SK-N-SH treated with all-trans-retinoic acid at 6 μM for 48 hours (cell line): ENCODE results near the gene OAS1.

Source experiments
- ATAC-seq: fragments of 200-7000 bp; cut with Tn5 transposase; 3 replicates; pipeline ENCODE4 v1.9.1; 2020; ENCODE audit warnings: mild to moderate bottlenecking, moderate library complexity
- ARNTL ChIP-seq: fragments of 450-650 bp; formaldehyde crosslinking; IDR thresholded peaks from 2 replicates; pipeline ENCODE4 v1.5.0; 2020; ENCODE audit warnings: low read depth, mild to moderate bottlenecking, moderate library complexity, borderline replicate concordance
- BACH2 ChIP-seq: fragments of 250-450 bp; sonication (Bioruptor Pico); IDR thresholded peaks from 2 replicates; pipeline ENCODE4 v1.9.0; 2021; ENCODE audit warnings: mild to moderate bottlenecking, borderline replicate concordance
- CREB5 ChIP-seq: fragments of 250-450 bp; sonication (Bioruptor Pico); IDR thresholded peaks from 2 replicates; pipeline ENCODE4 v1.5.1; 2020; ENCODE audit warnings: low read depth, mild to moderate bottlenecking, moderate library complexity
- CSDC2 ChIP-seq: fragments of 250-450 bp; sonication (Bioruptor Pico); IDR thresholded peaks from 2 replicates; pipeline ENCODE4 v1.5.0; 2020; ENCODE audit warnings: mild to moderate bottlenecking, moderate library complexity
- CSRNP3 ChIP-seq: fragments of 250-450 bp; sonication (Bioruptor Pico); IDR thresholded peaks from 2 replicates; pipeline ENCODE4 v1.5.1; 2021; ENCODE audit warnings: mild to moderate bottlenecking, moderate library complexity
- ESRRG ChIP-seq: fragments of 250-450 bp; sonication (Bioruptor Pico); IDR thresholded peaks from 2 replicates; pipeline ENCODE4 v1.6.1; 2021; ENCODE audit warnings: mild to moderate bottlenecking
- GLIS3 ChIP-seq: fragments of 250-450 bp; sonication (Bioruptor Pico); IDR thresholded peaks from 2 replicates; pipeline ENCODE4 v1.5.0; 2020; ENCODE audit warnings: mild to moderate bottlenecking, moderate library complexity
- ISL1 ChIP-seq: fragments of 250-450 bp; sonication (Bioruptor Pico); IDR thresholded peaks from 2 replicates; pipeline ENCODE4 v2.1.2; 2022; ENCODE audit warnings: mild to moderate bottlenecking, moderate library complexity
- OSR1 ChIP-seq: fragments of 250-450 bp; sonication (Bioruptor Pico); IDR thresholded peaks from 2 replicates; pipeline ENCODE4 v1.8.0; 2022; ENCODE audit warnings: moderate library complexity, mild to moderate bottlenecking, inconsistent platforms
- PATZ1 ChIP-seq: fragments of 250-450 bp; sonication (Bioruptor Pico); IDR thresholded peaks from 2 replicates; pipeline ENCODE4 v1.8.0; 2020; ENCODE audit warnings: mild to moderate bottlenecking, moderate library complexity, borderline replicate concordance
- POU6F1 ChIP-seq: fragments of 250-450 bp; sonication (Bioruptor Pico); IDR thresholded peaks from 2 replicates; pipeline ENCODE4 v1.8.0; 2021; ENCODE audit warnings: low read depth, mild to moderate bottlenecking, moderate library complexity, borderline replicate concordance
- PPARA ChIP-seq: fragments of 250-450 bp; sonication (Bioruptor Pico); IDR thresholded peaks from 2 replicates; pipeline ENCODE4 v1.5.0; 2020; ENCODE audit warnings: mild to moderate bottlenecking, borderline replicate concordance
- RARB ChIP-seq: fragments of 250-450 bp; sonication (Bioruptor Pico); IDR thresholded peaks from 2 replicates; pipeline ENCODE4 v1.8.0; 2021; ENCODE audit warnings: mild to moderate bottlenecking, moderate library complexity
- SNAI2 ChIP-seq: fragments of 250-450 bp; sonication (Bioruptor Pico); IDR thresholded peaks from 2 replicates; pipeline ENCODE4 v1.5.0; 2020; ENCODE audit warnings: mild to moderate bottlenecking, moderate library complexity
- TCF4 ChIP-seq: fragments of 250-450 bp; sonication (Bioruptor Pico); IDR thresholded peaks from 2 replicates; pipeline ENCODE4 v1.8.0; 2021; ENCODE audit warnings: mild to moderate bottlenecking, moderate library complexity, borderline replicate concordance
- TOX ChIP-seq: fragments of 250-450 bp; sonication (Bioruptor Pico); IDR thresholded peaks from 2 replicates; pipeline ENCODE4 v1.8.0; 2021; ENCODE audit warnings: mild to moderate bottlenecking, moderate library complexity, borderline replicate concordance
- TSHZ2 ChIP-seq: fragments of 250-450 bp; sonication (Bioruptor Pico); IDR thresholded peaks from 2 replicates; pipeline ENCODE4 v1.5.0; 2020; ENCODE audit warnings: mild to moderate bottlenecking, moderate library complexity
- ZFP30 ChIP-seq: fragments of 450-650 bp; formaldehyde crosslinking; IDR thresholded peaks from 2 replicates; pipeline ENCODE4 v1.5.0; 2022; ENCODE audit warnings: mild to moderate bottlenecking, moderate library complexity
- ZNF565 ChIP-seq: fragments of 450-650 bp; formaldehyde crosslinking; conservative IDR thresholded peaks from 2 replicates; pipeline ENCODE4 v1.5.0; 2020; ENCODE audit warnings: low read depth, mild to moderate bottlenecking, moderate library complexity
- ZNF70 ChIP-seq: fragments of 450-650 bp; formaldehyde crosslinking; IDR thresholded peaks from 2 replicates; pipeline ENCODE4 v1.5.0; 2020; ENCODE audit warnings: mild to moderate bottlenecking, moderate library complexity
- ZNF8 ChIP-seq: fragments of 450-650 bp; formaldehyde crosslinking; IDR thresholded peaks from 2 replicates; pipeline ENCODE4 v1.5.0; 2020; ENCODE audit warnings: mild to moderate bottlenecking, moderate library complexity

The OAS1 gene

GRCh38 chr12:112881602-112882001 lies 25.2 kb upstream of the OAS1 start:
- TF ChIP-seq OSR1 (CRISPR knock-in tag) = no peak
- no peak for TF ChIP-seq TOX (CRISPR knock-in tag)
- no peak for TF ChIP-seq CSRNP3 (CRISPR knock-in tag)
- no peak for TF ChIP-seq PPARA (CRISPR knock-in tag)
- no peak for TF ChIP-seq CREB5 (CRISPR knock-in tag)
- TF ChIP-seq ESRRG (CRISPR knock-in tag) = no peak
- ATAC-seq = no peak

GRCh38 chr12:112885236-112885635 lies 21.5 kb upstream of the OAS1 start:
- ATAC-seq = no peak
- no peak for TF ChIP-seq ZFP30 (CRISPR knock-in tag)
- TF ChIP-seq PATZ1 (CRISPR knock-in tag) = no peak
- no peak for TF ChIP-seq TOX (CRISPR knock-in tag)
- no peak for TF ChIP-seq OSR1 (CRISPR knock-in tag)
- TF ChIP-seq CSDC2 (CRISPR knock-in tag) = no peak
- TF ChIP-seq POU6F1 (CRISPR knock-in tag) = no peak
- no peak for TF ChIP-seq ISL1
- TF ChIP-seq GLIS3 (CRISPR knock-in tag) = no peak
- no peak for TF ChIP-seq PPARA (CRISPR knock-in tag)
- no peak for TF ChIP-seq SNAI2 (CRISPR knock-in tag)
- TF ChIP-seq ESRRG (CRISPR knock-in tag) = no peak
- TF ChIP-seq TSHZ2 (CRISPR knock-in tag) = no peak
- TF ChIP-seq ARNTL (CRISPR knock-in tag) = no peak
- TF ChIP-seq CSRNP3 (CRISPR knock-in tag) = no peak
- no peak for TF ChIP-seq ZNF565 (CRISPR knock-in tag)
- no peak for TF ChIP-seq ZNF70
- no peak for TF ChIP-seq BACH2 (CRISPR knock-in tag)
- TF ChIP-seq ZNF8 (CRISPR knock-in tag) = no peak
- no peak for TF ChIP-seq TCF4 (CRISPR knock-in tag)
- no peak for TF ChIP-seq RARB
